ENCODE results near the gene P3H2.

DNA sequence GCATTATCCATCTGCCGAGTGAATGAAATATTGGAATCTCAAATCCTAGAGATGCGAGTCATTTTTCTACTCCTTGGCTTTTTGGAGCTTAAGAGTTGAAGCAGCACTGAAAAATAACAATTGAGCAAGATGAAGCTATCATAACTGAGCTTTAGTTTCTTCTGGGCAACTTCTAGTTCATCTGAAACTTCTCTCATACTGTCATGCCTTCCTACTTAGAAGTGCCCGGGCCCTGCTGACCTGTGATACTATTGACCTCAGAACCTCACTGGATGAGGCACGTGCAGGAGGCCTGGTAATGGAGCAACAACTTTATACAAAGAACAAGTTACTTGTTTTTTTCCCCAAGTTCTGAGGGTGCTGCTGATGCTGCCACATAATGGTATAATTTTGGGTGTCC lies 48.5 kb upstream of the P3H2 start:
- TF ChIP-seq POLR2AphosphoS5 (IDR thresholded peaks at IDR 0.05; ENCODE audit: borderline replicate concordance, low read depth, low read length): no peak
- TF ChIP-seq EZH2 (IDR thresholded peaks at IDR 0.05): no peak
